Stimulated activated CD8-positive, alpha-beta memory T cell treated with anti-CD3 and anti-CD28 coated beads, Interleukin-7, amount 100 ng/mL, for 48 hours (primary cell): ENCODE results near the gene FUT3.
"Not testable (repeated sequence)": the region's sequence is repeated elsewhere in the genome, so short reads cannot be mapped to it uniquely, and the experiment has no call there.

Experiments used
- DNase-seq, 2 donors: peaks; one replicate each; pipeline ENCODE4 v3.0.0-alpha.2; 2020; ENCODE audit warnings: low read depth in 1 of 2; ENCODE audit errors: extremely low read depth in 1 of 2

The FUT3 gene

DNA sequence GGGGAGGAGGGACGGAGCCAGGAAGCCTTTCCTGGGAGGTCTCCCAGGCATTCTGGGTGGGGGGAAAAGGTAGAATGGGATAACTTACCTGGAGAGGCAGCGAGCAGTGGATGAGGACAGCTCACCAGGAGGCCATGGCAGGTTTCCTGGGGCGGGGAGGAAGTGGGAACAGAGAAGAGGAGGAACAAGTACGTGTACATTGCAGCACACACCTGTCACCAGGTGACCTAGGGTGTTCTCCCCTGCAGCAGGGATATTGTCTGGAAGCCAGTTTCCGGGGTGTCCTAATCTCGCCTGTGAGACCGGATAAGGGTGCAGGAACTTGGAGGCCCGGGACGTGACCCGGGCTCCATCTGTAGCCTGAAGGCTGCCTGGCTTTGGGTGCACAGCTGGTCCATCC lies at the start of gene FUT3:
Gene FUT3, minus strand, starts transcription at position 148 of the 400 bp plus-strand sequence.
- no peak for DNase-seq

DNA sequence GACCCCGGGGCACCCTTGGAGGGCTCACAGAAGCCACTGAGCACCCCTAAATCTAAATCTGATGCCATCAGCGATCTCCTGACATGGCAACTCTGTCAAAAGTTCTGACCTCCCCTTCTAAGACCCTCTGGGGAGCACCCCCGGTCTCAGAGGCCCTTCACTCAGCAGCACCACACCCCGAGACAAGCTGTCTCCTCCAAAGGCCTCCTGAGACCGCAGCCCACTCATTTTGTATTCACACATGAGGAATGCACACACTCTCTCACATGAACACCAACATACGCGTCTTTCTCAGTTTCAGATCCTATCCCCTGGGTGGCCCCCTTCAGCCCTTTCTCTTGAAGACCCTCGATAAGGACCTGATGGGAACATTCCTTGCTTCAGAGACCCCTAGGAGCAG lies 49.7 kb upstream of the FUT3 start:
- DNase-seq = no peak

GRCh38 chr19:5899728-5900526 lies 48.7 kb upstream of the FUT3 start:
- no peak for DNase-seq

- DNase-seq = no peak
Measured at GRCh38 chr19:5897189-5897969, 46.1 kb upstream of the FUT3 start.

GRCh38 chr19:5896365-5897076 lies 45.3 kb upstream of the FUT3 start:
- no peak for DNase-seq

- DNase-seq = no peak
Measured at GRCh38 chr19:5895890-5896289, 44.6 kb upstream of the FUT3 start.

DNA sequence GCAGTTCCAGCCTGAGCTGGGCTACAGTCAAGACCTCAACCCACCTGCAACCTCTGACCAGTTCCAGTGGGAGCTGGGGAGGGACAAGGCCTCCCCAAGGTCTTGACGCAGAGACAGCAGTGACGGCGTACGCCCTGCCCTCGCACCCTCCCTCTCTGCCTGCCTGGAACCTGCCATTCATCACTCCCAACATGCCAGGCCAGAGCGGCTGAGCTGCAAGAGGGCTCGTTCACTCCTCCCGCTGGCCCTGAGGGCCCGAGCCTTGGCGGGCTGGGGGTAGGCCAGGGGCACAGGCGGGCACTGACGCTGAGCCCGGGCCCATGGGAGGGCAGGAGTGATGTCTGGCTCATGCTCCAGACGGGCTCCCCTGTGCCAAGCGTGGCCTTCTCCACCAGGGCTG lies 44.2 kb upstream of the FUT3 start:
- DNase-seq = no peak

- DNase-seq = no peak
Measured at GRCh38 chr19:5894704-5895349, 43.6 kb upstream of the FUT3 start.

DNA sequence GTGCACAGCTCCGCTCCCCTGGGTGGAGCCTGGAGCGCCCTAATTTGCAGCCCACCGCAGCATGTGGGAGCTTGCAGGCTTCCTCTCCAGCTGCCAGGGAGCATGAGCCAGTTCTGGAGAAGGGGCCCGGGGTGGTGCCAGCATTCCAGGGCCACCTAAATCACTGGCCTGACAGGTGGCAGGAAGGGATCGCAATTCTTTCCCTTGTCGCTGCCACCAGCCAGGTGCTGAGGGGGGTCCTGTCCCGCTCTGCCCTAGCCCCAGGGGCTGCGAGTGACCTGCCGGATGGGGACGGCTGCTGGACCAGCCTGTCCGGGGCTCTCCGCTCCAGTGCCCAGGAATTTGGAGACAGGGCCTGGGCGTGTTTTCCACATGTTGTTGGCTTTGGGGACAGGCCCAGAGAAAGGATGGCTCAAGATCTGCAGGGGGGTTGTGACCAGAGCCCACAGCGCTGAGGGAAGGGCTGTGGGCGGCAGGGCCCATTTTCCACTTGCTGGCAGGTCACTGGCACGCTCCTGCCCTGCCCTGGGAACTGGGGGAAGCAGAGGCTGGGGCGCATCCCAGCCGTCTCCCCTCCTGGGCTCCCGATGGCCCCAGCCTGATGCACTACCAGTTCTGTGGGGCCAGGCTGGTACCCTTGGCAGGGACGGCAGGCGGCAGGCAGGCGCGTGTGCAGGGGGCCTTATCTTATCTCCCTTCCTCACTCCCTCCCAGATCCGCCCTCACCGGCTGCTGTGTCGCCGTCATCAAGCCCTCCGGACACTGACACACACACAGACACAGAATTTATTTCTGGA lies 42.9 kb upstream of the FUT3 start:
- DNase-seq = no peak

GRCh38 chr19:5893296-5893903 lies 42.2 kb upstream of the FUT3 start:
- DNase-seq = no peak

DNA sequence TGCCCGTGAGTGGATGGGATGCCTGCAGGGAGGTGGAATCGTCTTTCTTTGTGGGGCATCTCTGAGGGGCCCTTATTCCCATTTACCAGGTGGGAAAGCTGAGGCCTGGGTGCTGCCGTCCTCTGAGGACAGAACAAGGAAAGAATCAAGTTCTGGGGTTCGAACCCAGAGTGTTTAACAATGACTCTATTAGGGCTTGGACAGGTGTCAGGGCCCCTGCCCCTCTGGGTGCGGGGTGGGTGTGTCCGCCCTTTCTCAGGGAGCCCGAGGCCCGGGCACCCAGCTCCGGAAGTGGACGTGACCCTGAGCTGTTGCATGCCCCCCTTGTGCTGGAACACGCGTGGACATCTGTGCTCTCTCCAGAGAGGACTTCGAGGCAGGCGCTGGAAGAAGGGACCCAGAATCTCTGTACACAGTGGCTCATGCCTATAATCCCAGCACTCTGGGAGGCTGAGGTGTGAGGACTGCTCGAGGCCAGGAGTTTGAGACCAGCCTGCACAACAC lies 41.6 kb upstream of the FUT3 start:
- no peak for DNase-seq

- no peak for DNase-seq
Measured at GRCh38 chr19:5891938-5892771, 40.9 kb upstream of the FUT3 start.

DNA sequence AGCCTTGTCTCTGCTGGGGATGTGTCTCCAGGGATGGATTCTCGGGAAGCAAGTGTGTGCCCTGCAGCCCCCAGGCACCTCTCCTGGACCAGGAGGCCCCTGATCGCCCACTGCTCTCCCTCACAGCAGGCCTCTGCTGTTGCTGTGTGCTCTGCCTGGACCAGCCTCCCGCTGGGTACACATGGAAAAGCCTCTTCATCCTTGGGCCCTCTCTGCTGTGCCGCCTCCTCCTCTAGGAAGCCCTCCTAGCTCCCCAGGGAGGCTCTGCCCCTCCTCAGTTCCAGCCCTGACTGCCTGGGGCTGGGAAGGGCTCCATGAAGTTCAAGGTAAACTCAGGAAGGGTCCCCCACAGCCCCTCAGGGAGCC lies 40.3 kb upstream of the FUT3 start:
- no peak for DNase-seq

GRCh38 chr19:5890099-5890498 lies 38.9 kb upstream of the FUT3 start:
- DNase-seq = no peak

GRCh38 chr19:5889288-5889971 lies 38.2 kb upstream of the FUT3 start:
- no peak for DNase-seq

DNA sequence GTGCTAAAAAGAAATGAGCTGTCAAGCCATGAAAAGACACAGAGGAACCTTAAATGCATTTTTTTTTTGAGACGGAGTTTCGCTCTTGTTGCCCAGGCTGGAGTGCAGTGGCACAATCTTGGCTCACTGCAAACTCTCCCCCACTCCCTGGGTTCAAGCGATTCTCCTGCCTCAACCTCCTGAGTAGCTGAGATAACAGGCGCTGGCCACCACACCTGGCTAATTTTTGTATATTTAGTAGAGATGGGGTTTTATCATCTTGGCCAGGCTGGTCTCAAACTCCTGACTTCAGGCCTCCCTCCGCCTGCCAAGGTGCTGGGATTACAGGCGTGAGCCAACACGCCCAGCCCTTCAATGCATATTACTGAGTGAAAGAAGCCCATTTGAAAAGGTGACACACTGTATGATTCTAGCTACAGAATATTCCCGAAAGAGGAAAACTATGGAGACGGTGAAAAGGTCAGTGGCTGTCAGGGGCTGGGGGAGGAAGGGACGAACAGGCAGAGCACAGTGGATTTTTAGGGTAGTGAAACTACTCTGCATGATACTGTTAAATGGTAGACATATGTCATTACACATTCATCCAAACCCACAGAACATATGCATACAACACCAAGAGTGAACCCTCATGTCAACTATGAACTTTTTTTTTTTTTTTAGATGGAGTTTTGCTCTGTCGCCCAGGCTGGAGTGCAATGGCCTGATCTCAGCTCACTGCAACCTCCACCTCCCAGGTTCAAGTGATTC lies 33.0 kb upstream of the FUT3 start:
- DNase-seq = not testable (repeated sequence)

DNA sequence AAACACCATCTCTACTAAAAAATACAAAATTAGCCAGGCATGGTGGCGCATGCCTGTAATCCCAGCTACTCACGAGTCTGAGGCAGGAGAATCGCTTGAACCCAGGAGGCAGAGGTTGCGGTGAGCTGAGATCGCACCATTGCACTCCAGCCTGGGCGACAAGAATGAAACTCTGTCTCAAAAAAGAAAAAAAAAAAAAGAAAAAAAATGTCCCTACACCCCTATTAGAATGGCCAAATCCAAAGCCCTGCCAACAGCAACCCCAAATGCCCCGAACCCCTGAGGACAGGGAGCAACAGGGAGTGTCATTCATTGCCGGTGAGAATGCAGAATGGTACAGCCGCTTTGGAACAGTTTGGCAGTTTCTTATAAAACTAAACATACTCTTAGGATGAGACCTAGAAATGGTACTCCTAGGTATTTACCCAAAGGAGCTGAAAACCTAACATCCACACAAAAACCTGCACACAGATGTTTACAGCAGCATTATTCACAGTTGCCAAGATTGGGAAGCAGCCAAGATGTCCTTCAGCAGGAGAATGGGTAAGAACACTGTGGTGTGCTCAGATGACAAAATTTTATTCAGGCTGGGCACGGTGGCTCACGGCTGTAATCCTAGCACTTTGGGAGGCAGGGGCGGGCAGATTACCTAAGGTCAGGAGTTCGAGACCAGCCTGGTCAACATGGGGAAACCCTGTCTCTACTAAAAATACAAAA lies 32.1 kb upstream of the FUT3 start:
- not testable (repeated sequence) for DNase-seq
